GM19467 (cell line): ENCODE measurements around the gene JAG1.
"Not testable (repeated sequence)": the region's sequence is repeated elsewhere in the genome, so short reads cannot be mapped to it uniquely, and the experiment has no call there.

Experiments used
- ATAC-seq: cut with Tn5 transposase; IDR thresholded peaks from one replicate; pipeline ENCODE4 v1.9.1; 2021; ENCODE audit warnings: mild to moderate bottlenecking, moderate library complexity; ENCODE audit not compliant: unreplicated experiment

JAG1 gene

GRCh38 chr20:10617549-10618133, 56.2 kb downstream of the JAG1 start:
- ATAC-seq, result not testable (repeated sequence)

GRCh38 chr20:10616212-10616611, 57.6 kb downstream of the JAG1 start:
- no peak for ATAC-seq

GRCh38 chr20:10613911-10614310, 59.9 kb downstream of the JAG1 start:
- no peak for ATAC-seq

- ATAC-seq, result not testable (repeated sequence)
Measured at GRCh38 chr20:10613426-10613825, 60.4 kb downstream of the JAG1 start.

- ATAC-seq, result peak; percentile 80
Measured at GRCh38 chr20:10611357-10611756, 62.4 kb downstream of the JAG1 start.

GRCh38 chr20:10610251-10610650, 63.5 kb downstream of the JAG1 start:
- ATAC-seq, result no peak

- ATAC-seq, result no peak
Measured at GRCh38 chr20:10609770-10610169, 64.0 kb downstream of the JAG1 start.

- ATAC-seq, result no peak
Measured at GRCh38 chr20:10609276-10609675, 64.5 kb downstream of the JAG1 start.

- no peak for ATAC-seq
Measured at GRCh38 chr20:10605547-10606195, 68.1 kb downstream of the JAG1 start.

GRCh38 chr20:10604865-10605440, 68.8 kb downstream of the JAG1 start:
- ATAC-seq, result no peak

GRCh38 chr20:10603971-10604864, 69.6 kb downstream of the JAG1 start:
- ATAC-seq, result no peak

GRCh38 chr20:10603378-10603777, 70.4 kb downstream of the JAG1 start:
- ATAC-seq, result no peak

- ATAC-seq, result no peak
Measured at GRCh38 chr20:10602221-10602871, 71.5 kb downstream of the JAG1 start.

- ATAC-seq, result no peak
Measured at GRCh38 chr20:10597637-10598036, 76.2 kb downstream of the JAG1 start.

GRCh38 chr20:10596710-10597121, 77.1 kb downstream of the JAG1 start:
- ATAC-seq, result no peak

- ATAC-seq, result no peak
Measured at GRCh38 chr20:10595985-10596384, 77.8 kb downstream of the JAG1 start.

- no peak for ATAC-seq
Measured at GRCh38 chr20:10595266-10595665, 78.5 kb downstream of the JAG1 start.

GRCh38 chr20:10594296-10594868, 79.4 kb downstream of the JAG1 start:
- no peak for ATAC-seq

- no peak for ATAC-seq
Measured at GRCh38 chr20:10591946-10592521, 81.8 kb downstream of the JAG1 start.

GRCh38 chr20:10590950-10591671, 82.7 kb downstream of the JAG1 start:
- no peak for ATAC-seq
